GM23338 (cell line): ENCODE data around the gene SEMA3C. TPM values are rescaled to one million over a fixed set of nuclear protein-coding genes. Genes with fewer than 3 reads are reported as not detected.

ENCODE experiments used
- ATAC-seq: fragments of 200-7000 bp; cut with Tn5 transposase; 3 replicates; pipeline ENCODE4 v1.9.1; 2020
- DNase-seq: peaks from one replicate; pipeline ENCODE4 v3.0.0-alpha.2; 2015; ENCODE audit warnings: low spot score
- H2AFZ ChIP-seq: fragments of 200-600 bp; sonication (generic); 2 replicates; pipeline ENCODE4 v1.8.0; 2016; ENCODE audit warnings: antibody characterized with exemption, mild to moderate bottlenecking, moderate library complexity
- H3F3A ChIP-seq: fragments of 200-600 bp; sonication (generic); replicated peaks from 2 replicates; pipeline ENCODE4 v1.8.0; 2017; ENCODE audit warnings: antibody characterized with exemption, mixed run types, low read depth
- H3K27ac ChIP-seq: fragments of 200-600 bp; sonication (generic); 2 replicates; pipeline ENCODE4 v1.6.1; 2016; ENCODE audit warnings: low read depth
- H3K27me3 ChIP-seq: fragments of 200-600 bp; sonication (generic); 2 replicates; pipeline ENCODE4 v1.8.0; 2016; ENCODE audit warnings: mild to moderate bottlenecking, mixed run types, moderate library complexity; ENCODE audit not compliant: insufficient read depth
- H3K36me3 ChIP-seq: fragments of 200-600 bp; sonication (generic); 2 replicates; pipeline ENCODE4 v1.8.0; 2016; ENCODE audit warnings: mild to moderate bottlenecking; ENCODE audit not compliant: insufficient read depth
- H3K4me1 ChIP-seq: fragments of 200-600 bp; sonication (generic); 2 replicates; pipeline ENCODE4 v1.8.0; 2016; ENCODE audit warnings: mild to moderate bottlenecking, moderate library complexity; ENCODE audit not compliant: insufficient read depth
- H3K4me2 ChIP-seq: fragments of 200-600 bp; sonication (generic); 2 replicates; pipeline ENCODE4 v1.7.1; 2017; ENCODE audit warnings: mixed run types
- H3K4me3 ChIP-seq: fragments of 200-600 bp; sonication (generic); 2 replicates; pipeline ENCODE4 v1.6.1; 2016; ENCODE audit warnings: mixed run types
- H3K79me2 ChIP-seq: fragments of 200-600 bp; sonication (generic); replicated peaks from 2 replicates; pipeline ENCODE4 v1.8.0; 2017; ENCODE audit warnings: mild to moderate bottlenecking; ENCODE audit not compliant: insufficient read depth
- H3K9me2 ChIP-seq: fragments of 200-600 bp; sonication (generic); 2 replicates; pipeline ENCODE4 v1.8.0; 2017; ENCODE audit not compliant: insufficient read depth
- H4K20me1 ChIP-seq: fragments of 200-600 bp; sonication (generic); replicated peaks from 2 replicates; pipeline ENCODE4 v1.8.0; 2017; ENCODE audit warnings: mild to moderate bottlenecking; ENCODE audit not compliant: insufficient read depth
- H3K27ac Mint-ChIP-seq: 2 replicates; pipeline ENCODE4 v1.8.0; 2020; ENCODE audit warnings: inconsistent platforms, mild to moderate bottlenecking, moderate library complexity, mixed read lengths
- H3K27me3 Mint-ChIP-seq: 3 replicates; pipeline ENCODE4 v1.8.0; 2022; ENCODE audit warnings: low read depth, mild to moderate bottlenecking, moderate library complexity, mixed read lengths, inconsistent platforms; ENCODE audit not compliant: insufficient read depth, poor library complexity
- H3K36me3 Mint-ChIP-seq: 3 replicates; pipeline ENCODE4 v1.8.0; 2021; ENCODE audit warnings: low read depth, mild to moderate bottlenecking, inconsistent platforms, moderate library complexity, mixed read lengths
- H3K4me1 Mint-ChIP-seq: 3 replicates; pipeline ENCODE4 v1.8.0; 2020; ENCODE audit warnings: mild to moderate bottlenecking, inconsistent platforms, mixed read lengths
- H3K4me3 Mint-ChIP-seq: 3 replicates; pipeline ENCODE4 v1.8.0; 2021; ENCODE audit warnings: moderate library complexity, mild to moderate bottlenecking, inconsistent platforms, mixed read lengths
- H3K9me3 Mint-ChIP-seq: 3 replicates; pipeline ENCODE4 v1.8.0; 2020; ENCODE audit warnings: moderate library complexity, mild to moderate bottlenecking, inconsistent platforms, mixed read lengths
- CREB1 ChIP-seq: fragments of 250-450 bp; sonication (Bioruptor Pico); IDR thresholded peaks from 2 replicates; pipeline ENCODE4 v1.5.0; 2020; ENCODE audit warnings: low read depth, mild to moderate bottlenecking, moderate library complexity
- EZH2 ChIP-seq: fragments of 200-600 bp; sonication (generic); IDR thresholded peaks from one replicate; pipeline ENCODE4 v1.8.0; 2017; ENCODE audit warnings: antibody characterized with exemption, mild to moderate bottlenecking, low read depth; ENCODE audit not compliant: unreplicated experiment
- EZH2phosphoT487 ChIP-seq: fragments of 200-600 bp; sonication (generic); IDR thresholded peaks from one replicate; pipeline ENCODE4 v1.8.1; 2018; ENCODE audit warnings: antibody characterized with exemption; ENCODE audit not compliant: unreplicated experiment
- JUNB ChIP-seq: IDR thresholded peaks from one replicate; pipeline ENCODE4 v1.6.1; 2016; ENCODE audit warnings: antibody characterized with exemption; ENCODE audit not compliant: unreplicated experiment
- NANOG ChIP-seq: IDR thresholded peaks from 2 replicates; pipeline ENCODE4 v1.6.1; 2016; ENCODE audit warnings: antibody characterized with exemption, borderline replicate concordance
- POLR2AphosphoS5 ChIP-seq: IDR thresholded peaks from 2 replicates; pipeline ENCODE4 v1.6.1; 2016; ENCODE audit warnings: antibody characterized with exemption, low read depth
- STAT1 ChIP-seq: IDR thresholded peaks from one replicate; pipeline ENCODE4 v1.6.1; 2016; ENCODE audit warnings: antibody characterized with exemption; ENCODE audit not compliant: unreplicated experiment
- ZNF114 ChIP-seq: fragments of 250-450 bp; sonication (Bioruptor Pico); IDR thresholded peaks from 2 replicates; pipeline ENCODE4 v1.5.0; 2020; ENCODE audit warnings: mild to moderate bottlenecking, moderate library complexity
- ZNF331 ChIP-seq: fragments of 250-450 bp; sonication (Bioruptor Pico); IDR thresholded peaks from 2 replicates; pipeline ENCODE4 v1.5.0; 2020; ENCODE audit warnings: low read depth, mild to moderate bottlenecking, moderate library complexity
- polyA plus RNA-seq: library from polyadenylated mRNA; unstranded; fragments of >200 nt; fragmentation: Nextera tagmentation; extraction: Ambion mirVana; gene quantifications from 2 replicates; pipeline ENCODE4 v1.2.1, GENCODE V29; 2016
- total RNA-seq: library from RNA; depleted of rRNA; stranded (reverse); fragments of >200 nt; shearing (Covaris generic); gene quantifications from 2 replicates; pipeline ENCODE4 v1.2.3, GENCODE V29; 2014
- TF ChIP-seq, protein P1 (sequence below), 2 experiments: fragments of 200-600 bp in 1 of 2; sonication (generic) in 1 of 2; conservative IDR thresholded peaks; 2 replicates each; pipeline versions ENCODE4 v1.5.1 to v1.6.1; 2016 to 2017; ENCODE audit warnings: antibody characterized with exemption in 2 of 2, low read depth in 2 of 2, mild to moderate bottlenecking in 2 of 2, moderate library complexity in 1 of 2
- TF ChIP-seq, protein P2 (sequence below): IDR thresholded peaks from one replicate; pipeline ENCODE4 v1.6.1; 2018; ENCODE audit warnings: antibody characterized with exemption; ENCODE audit not compliant: unreplicated experiment
- TF ChIP-seq, protein P3 (sequence below): IDR thresholded peaks from 2 replicates; pipeline ENCODE4 v1.6.1; 2016; ENCODE audit warnings: antibody characterized with exemption
- TF ChIP-seq, protein P4 (sequence below): fragments of 250-450 bp; sonication (Bioruptor Pico); IDR thresholded peaks from 2 replicates; pipeline ENCODE4 v1.5.0; 2020; ENCODE audit warnings: mild to moderate bottlenecking, moderate library complexity

Gene SEMA3C
- total and polyA plus RNA-seq, 2 experiments from 2014 or later = 1.0 to 3.5 TPM

DNA sequence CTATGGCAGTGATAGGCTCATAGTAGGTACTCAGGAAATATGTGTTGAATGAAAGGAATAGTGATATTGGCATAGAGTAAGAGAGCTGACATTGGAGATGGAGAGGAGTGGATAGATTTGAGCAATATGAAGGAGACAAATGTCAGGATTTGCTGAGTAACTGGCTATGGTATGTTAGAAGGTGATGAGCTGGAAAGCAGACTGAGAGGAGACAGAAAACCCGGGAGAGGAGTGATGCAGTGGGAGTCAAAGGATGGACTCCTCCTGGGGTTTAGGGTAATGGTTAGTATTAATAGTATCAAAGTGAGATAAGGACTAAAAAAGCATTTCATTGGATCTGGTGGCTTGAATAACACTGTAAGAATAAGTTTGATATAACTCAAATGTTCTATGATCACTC is 215.6 kb downstream of the SEMA3C start:
- no peak overlapping the region for H2AFZ ChIP-seq
- no peak overlapping the region for H3K4me3 ChIP-seq
- Mint-ChIP-seq H3K4me1 (peaks cover 3% of the 10 kb centered on the region; the same call in 2 of the 3 replicates), H3K36me3 (no peaks in the 10 kb centered on the region), H3K27ac (no peak overlapping the region), H3K4me3 (no peak overlapping the region), H3K9me3 (no peaks in the 10 kb centered on the region; the same call in 2 of the 3 replicates), H3K27me3 (peaks cover 3% of the 10 kb centered on the region)
- no peak for DNase-seq
- no peaks in the 10 kb centered on the region for H3K36me3 ChIP-seq
- H3K4me2 ChIP-seq = no peak overlapping the region
- no peak overlapping the region for H3K27ac ChIP-seq
- H3F3A ChIP-seq = no peaks in the 10 kb centered on the region
- no peak for ATAC-seq
- H3K4me1 ChIP-seq = no peaks in the 10 kb centered on the region
- no peak for TF ChIP-seq STAT1
- no peak for TF ChIP-seq CREB1 (CRISPR knock-in tag)
- TF ChIP-seq, protein P1, sequence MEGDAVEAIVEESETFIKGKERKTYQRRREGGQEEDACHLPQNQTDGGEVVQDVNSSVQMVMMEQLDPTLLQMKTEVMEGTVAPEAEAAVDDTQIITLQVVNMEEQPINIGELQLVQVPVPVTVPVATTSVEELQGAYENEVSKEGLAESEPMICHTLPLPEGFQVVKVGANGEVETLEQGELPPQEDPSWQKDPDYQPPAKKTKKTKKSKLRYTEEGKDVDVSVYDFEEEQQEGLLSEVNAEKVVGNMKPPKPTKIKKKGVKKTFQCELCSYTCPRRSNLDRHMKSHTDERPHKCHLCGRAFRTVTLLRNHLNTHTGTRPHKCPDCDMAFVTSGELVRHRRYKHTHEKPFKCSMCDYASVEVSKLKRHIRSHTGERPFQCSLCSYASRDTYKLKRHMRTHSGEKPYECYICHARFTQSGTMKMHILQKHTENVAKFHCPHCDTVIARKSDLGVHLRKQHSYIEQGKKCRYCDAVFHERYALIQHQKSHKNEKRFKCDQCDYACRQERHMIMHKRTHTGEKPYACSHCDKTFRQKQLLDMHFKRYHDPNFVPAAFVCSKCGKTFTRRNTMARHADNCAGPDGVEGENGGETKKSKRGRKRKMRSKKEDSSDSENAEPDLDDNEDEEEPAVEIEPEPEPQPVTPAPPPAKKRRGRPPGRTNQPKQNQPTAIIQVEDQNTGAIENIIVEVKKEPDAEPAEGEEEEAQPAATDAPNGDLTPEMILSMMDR (conservative IDR thresholded peaks at IDR 0.05; ENCODE audit: low read depth in 2 of 2) = no peak
- TF ChIP-seq ZNF331 = no peak
- TF ChIP-seq, protein P2, sequence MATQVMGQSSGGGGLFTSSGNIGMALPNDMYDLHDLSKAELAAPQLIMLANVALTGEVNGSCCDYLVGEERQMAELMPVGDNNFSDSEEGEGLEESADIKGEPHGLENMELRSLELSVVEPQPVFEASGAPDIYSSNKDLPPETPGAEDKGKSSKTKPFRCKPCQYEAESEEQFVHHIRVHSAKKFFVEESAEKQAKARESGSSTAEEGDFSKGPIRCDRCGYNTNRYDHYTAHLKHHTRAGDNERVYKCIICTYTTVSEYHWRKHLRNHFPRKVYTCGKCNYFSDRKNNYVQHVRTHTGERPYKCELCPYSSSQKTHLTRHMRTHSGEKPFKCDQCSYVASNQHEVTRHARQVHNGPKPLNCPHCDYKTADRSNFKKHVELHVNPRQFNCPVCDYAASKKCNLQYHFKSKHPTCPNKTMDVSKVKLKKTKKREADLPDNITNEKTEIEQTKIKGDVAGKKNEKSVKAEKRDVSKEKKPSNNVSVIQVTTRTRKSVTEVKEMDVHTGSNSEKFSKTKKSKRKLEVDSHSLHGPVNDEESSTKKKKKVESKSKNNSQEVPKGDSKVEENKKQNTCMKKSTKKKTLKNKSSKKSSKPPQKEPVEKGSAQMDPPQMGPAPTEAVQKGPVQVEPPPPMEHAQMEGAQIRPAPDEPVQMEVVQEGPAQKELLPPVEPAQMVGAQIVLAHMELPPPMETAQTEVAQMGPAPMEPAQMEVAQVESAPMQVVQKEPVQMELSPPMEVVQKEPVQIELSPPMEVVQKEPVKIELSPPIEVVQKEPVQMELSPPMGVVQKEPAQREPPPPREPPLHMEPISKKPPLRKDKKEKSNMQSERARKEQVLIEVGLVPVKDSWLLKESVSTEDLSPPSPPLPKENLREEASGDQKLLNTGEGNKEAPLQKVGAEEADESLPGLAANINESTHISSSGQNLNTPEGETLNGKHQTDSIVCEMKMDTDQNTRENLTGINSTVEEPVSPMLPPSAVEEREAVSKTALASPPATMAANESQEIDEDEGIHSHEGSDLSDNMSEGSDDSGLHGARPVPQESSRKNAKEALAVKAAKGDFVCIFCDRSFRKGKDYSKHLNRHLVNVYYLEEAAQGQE = no peak
- TF ChIP-seq EZH2 = no peak
- TF ChIP-seq EZH2phosphoT487 = no peak
- no peak for TF ChIP-seq ZNF114 (CRISPR knock-in tag)
- TF ChIP-seq, protein P3, sequence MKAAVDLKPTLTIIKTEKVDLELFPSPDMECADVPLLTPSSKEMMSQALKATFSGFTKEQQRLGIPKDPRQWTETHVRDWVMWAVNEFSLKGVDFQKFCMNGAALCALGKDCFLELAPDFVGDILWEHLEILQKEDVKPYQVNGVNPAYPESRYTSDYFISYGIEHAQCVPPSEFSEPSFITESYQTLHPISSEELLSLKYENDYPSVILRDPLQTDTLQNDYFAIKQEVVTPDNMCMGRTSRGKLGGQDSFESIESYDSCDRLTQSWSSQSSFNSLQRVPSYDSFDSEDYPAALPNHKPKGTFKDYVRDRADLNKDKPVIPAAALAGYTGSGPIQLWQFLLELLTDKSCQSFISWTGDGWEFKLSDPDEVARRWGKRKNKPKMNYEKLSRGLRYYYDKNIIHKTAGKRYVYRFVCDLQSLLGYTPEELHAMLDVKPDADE = no peak
- no peak for TF ChIP-seq POLR2AphosphoS5
- no peak for TF ChIP-seq JUNB
- TF ChIP-seq NANOG = no peak
- TF ChIP-seq, protein P4, sequence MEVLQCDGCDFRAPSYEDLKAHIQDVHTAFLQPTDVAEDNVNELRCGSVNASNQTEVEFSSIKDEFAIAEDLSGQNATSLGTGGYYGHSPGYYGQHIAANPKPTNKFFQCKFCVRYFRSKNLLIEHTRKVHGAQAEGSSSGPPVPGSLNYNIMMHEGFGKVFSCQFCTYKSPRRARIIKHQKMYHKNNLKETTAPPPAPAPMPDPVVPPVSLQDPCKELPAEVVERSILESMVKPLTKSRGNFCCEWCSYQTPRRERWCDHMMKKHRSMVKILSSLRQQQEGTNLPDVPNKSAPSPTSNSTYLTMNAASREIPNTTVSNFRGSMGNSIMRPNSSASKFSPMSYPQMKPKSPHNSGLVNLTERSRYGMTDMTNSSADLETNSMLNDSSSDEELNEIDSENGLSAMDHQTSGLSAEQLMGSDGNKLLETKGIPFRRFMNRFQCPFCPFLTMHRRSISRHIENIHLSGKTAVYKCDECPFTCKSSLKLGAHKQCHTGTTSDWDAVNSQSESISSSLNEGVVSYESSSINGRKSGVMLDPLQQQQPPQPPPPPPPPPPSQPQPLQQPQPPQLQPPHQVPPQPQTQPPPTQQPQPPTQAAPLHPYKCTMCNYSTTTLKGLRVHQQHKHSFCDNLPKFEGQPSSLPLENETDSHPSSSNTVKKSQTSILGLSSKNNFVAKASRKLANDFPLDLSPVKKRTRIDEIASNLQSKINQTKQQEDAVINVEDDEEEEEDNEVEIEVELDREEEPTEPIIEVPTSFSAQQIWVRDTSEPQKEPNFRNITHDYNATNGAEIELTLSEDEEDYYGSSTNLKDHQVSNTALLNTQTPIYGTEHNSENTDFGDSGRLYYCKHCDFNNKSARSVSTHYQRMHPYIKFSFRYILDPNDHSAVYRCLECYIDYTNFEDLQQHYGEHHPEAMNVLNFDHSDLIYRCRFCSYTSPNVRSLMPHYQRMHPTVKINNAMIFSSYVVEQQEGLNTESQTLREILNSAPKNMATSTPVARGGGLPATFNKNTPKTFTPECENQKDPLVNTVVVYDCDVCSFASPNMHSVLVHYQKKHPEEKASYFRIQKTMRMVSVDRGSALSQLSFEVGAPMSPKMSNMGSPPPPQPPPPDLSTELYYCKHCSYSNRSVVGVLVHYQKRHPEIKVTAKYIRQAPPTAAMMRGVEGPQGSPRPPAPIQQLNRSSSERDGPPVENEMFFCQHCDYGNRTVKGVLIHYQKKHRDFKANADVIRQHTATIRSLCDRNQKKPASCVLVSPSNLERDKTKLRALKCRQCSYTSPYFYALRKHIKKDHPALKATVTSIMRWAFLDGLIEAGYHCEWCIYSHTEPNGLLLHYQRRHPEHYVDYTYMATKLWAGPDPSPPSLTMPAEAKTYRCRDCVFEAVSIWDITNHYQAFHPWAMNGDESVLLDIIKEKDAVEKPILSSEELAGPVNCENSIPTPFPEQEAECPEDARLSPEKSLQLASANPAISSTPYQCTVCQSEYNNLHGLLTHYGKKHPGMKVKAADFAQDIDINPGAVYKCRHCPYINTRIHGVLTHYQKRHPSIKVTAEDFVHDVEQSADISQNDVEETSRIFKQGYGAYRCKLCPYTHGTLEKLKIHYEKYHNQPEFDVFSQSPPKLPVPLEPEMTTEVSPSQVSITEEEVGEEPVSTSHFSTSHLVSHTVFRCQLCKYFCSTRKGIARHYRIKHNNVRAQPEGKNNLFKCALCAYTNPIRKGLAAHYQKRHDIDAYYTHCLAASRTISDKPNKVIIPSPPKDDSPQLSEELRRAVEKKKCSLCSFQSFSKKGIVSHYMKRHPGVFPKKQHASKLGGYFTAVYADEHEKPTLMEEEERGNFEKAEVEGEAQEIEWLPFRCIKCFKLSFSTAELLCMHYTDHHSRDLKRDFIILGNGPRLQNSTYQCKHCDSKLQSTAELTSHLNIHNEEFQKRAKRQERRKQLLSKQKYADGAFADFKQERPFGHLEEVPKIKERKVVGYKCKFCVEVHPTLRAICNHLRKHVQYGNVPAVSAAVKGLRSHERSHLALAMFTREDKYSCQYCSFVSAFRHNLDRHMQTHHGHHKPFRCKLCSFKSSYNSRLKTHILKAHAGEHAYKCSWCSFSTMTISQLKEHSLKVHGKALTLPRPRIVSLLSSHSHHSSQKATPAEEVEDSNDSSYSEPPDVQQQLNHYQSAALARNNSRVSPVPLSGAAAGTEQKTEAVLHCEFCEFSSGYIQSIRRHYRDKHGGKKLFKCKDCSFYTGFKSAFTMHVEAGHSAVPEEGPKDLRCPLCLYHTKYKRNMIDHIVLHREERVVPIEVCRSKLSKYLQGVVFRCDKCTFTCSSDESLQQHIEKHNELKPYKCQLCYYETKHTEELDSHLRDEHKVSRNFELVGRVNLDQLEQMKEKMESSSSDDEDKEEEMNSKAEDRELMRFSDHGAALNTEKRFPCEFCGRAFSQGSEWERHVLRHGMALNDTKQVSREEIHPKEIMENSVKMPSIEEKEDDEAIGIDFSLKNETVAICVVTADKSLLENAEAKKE = no peak
- no peaks in the 10 kb centered on the region for H3K27me3 ChIP-seq
- no peaks in the 10 kb centered on the region for H3K9me2 ChIP-seq
- H4K20me1 ChIP-seq = no peaks in the 10 kb centered on the region
- H3K79me2 ChIP-seq = no peaks in the 10 kb centered on the region
